Measurements from ENCODE around the gene PICALM. TPM values are rescaled to one million over a fixed set of nuclear protein-coding genes. Genes with fewer than 3 reads are reported as not detected.
A peak's percentile ranks its signal among the peaks of the same experiment; 100 is the strongest.

PICALM gene
- total and polyA plus RNA-seq, 4 donors = 56.8 to 454 (median 152) TPM

DNA sequence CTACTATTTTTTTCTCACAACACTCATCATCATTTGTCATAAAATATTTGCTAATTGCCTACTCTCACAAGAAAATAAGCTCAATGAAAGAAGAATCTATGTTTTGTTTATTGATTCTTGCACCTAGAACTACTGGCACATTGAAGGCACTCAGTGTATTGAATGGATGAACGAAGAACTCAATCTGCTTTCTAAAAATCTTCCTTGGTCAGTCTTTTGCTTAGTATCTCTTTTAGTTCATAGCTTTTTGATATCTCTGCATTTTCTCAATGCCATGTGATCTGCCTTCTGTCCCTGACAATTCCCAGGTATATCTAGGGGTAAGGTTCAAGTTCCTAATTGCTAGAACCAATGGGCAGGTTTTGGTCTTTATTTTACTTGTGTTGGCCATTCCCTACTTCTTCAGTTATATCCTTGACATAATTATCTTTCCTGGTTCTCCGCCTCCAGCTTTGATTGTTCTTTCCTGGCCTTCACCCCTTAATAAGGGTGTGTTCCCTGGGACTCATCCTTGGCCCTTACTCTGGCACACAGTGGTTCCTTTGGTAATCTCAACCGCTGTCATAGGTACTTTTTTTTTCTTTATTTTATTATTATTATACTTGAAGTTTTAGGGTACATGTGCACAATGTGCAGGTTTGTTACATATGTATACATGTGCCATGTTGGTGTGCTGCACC is 117.3 kb downstream of the PICALM start:
- Histone ChIP-seq H3K4me3 (no peak overlapping the region), H3K4me1 (ENCODE audit: control insufficient read depth in 5 of 5, insufficient read depth in 5 of 5, low read length in 5 of 5) (peaks cover 0 to 17% (median 10%) of the 10 kb centered on the region in 5 donors), H3K27me3 (ENCODE audit: control insufficient read depth in 3 of 3, insufficient read depth in 3 of 3, low read length in 2 of 3) (no peaks in the 10 kb centered on the region), H3K36me3 (ENCODE audit: control insufficient read depth in 4 of 4, insufficient read depth in 4 of 4, low read length in 4 of 4) (peaks cover 6 to 24% (median 15%) of the 10 kb centered on the region in 4 donors), H3K27ac (ENCODE audit: low read depth in 1 of 2, low read length in 1 of 2) (no peak overlapping the region), H3K9ac (ENCODE audit: insufficient read depth in 1 of 2, low read length in 2 of 2) (no peak overlapping the region), H3K9me3 (ENCODE audit: control insufficient read depth in 4 of 4, insufficient read depth in 3 of 4, low read length in 3 of 4) (no peaks in the 10 kb centered on the region)
- TF ChIP-seq, protein P1, sequence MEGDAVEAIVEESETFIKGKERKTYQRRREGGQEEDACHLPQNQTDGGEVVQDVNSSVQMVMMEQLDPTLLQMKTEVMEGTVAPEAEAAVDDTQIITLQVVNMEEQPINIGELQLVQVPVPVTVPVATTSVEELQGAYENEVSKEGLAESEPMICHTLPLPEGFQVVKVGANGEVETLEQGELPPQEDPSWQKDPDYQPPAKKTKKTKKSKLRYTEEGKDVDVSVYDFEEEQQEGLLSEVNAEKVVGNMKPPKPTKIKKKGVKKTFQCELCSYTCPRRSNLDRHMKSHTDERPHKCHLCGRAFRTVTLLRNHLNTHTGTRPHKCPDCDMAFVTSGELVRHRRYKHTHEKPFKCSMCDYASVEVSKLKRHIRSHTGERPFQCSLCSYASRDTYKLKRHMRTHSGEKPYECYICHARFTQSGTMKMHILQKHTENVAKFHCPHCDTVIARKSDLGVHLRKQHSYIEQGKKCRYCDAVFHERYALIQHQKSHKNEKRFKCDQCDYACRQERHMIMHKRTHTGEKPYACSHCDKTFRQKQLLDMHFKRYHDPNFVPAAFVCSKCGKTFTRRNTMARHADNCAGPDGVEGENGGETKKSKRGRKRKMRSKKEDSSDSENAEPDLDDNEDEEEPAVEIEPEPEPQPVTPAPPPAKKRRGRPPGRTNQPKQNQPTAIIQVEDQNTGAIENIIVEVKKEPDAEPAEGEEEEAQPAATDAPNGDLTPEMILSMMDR (IDR thresholded peaks at IDR 0.05; ENCODE audit: control extremely low read depth, extremely low read depth) = no peak
- 96 to 99% methylated on average over 3 of the region's 3 CpGs for WGBS, 2 donors
- ATAC-seq (ENCODE audit: insufficient read depth, low FRiP score) = no peak
- DNase-seq = no peak

GRCh38 chr11:85951049-85951405 is 117.9 kb downstream of the PICALM start:
- ATAC-seq (ENCODE audit: insufficient read depth, low FRiP score) (no peak), DNase-seq (no peak)
- H3K4me3 ChIP-seq = no peak overlapping the region
- no peaks in the 10 kb centered on the region for H3K27me3 ChIP-seq (ENCODE audit: control insufficient read depth in 3 of 3, insufficient read depth in 3 of 3, low read length in 2 of 3)
- peaks cover 0 to 17% (median 11%) of the 10 kb centered on the region in 5 donors for H3K4me1 ChIP-seq (ENCODE audit: control insufficient read depth in 5 of 5, insufficient read depth in 5 of 5, low read length in 5 of 5)
- 95 to 97% methylated on average over 4 of the region's 4 CpGs for WGBS, 2 donors
- peaks cover 4 to 21% (median 10%) of the 10 kb centered on the region in 4 donors for H3K36me3 ChIP-seq (ENCODE audit: control insufficient read depth in 4 of 4, insufficient read depth in 4 of 4, low read length in 4 of 4)
- no peaks in the 10 kb centered on the region for H3K9me3 ChIP-seq (ENCODE audit: control insufficient read depth in 4 of 4, insufficient read depth in 3 of 4, low read length in 3 of 4)
- no peak overlapping the region for H3K9ac ChIP-seq (ENCODE audit: insufficient read depth in 1 of 2, low read length in 2 of 2)
- H3K27ac ChIP-seq (ENCODE audit: low read depth in 1 of 2, low read length in 1 of 2) = peak overlapping the region in 1 of 2 donors; percentile 19
- TF ChIP-seq, protein P1 (IDR thresholded peaks at IDR 0.05; ENCODE audit: control extremely low read depth, extremely low read depth) = no peak

DNA sequence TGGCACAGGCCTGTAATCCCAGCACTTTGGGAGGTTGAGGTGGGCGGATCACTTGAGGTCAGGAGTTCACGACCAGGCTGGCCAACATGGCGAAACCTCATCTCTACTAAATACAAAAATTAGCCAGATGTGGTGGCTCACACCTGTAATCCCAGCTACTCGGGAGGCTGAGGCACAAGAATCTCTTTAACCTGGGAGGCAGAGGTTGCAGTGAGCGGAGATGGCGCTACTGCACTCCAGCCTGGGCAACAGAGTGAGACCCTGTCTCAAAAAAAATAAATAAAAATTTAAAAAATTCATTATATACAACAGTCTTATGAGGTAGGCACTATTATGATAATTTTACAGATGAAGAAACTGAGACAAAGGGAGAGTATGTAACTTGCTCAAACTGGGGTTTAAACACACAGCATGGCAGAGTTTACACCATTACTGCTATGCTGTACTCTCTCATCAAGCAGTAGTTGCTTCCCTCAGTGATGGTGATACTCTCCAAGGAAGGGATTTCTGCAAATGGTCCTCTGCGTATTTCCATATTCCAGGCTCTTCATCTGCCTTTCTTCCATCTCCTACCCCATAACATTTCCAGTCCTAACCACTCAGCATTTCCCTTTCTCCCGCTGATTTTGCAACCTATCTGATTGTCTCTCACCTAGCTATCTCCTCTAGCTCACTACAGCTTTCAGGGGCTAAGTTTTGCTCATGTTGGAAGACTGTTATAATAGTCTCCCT is 118.4 kb downstream of the PICALM start:
- ATAC-seq (ENCODE audit: insufficient read depth, low FRiP score) = no peak
- WGBS, 2 donors = 95 to 99% methylated on average over 8 of the region's 8 CpGs
- TF ChIP-seq, protein P1 (IDR thresholded peaks at IDR 0.05; ENCODE audit: control extremely low read depth, extremely low read depth) = no peak

More for the DNA sequence above, 118.4 kb downstream of the PICALM start:
- Histone ChIP-seq H3K4me3 (no peak overlapping the region), H3K27ac (ENCODE audit: low read depth in 1 of 2, low read length in 1 of 2) (no peak overlapping the region), H3K9ac (ENCODE audit: insufficient read depth in 1 of 2, low read length in 2 of 2) (no peak overlapping the region), H3K4me1 (ENCODE audit: control insufficient read depth in 5 of 5, insufficient read depth in 5 of 5, low read length in 5 of 5) (peaks cover 0 to 17% (median 8%) of the 10 kb centered on the region in 5 donors), H3K36me3 (ENCODE audit: control insufficient read depth in 4 of 4, insufficient read depth in 4 of 4, low read length in 4 of 4) (peaks cover 2 to 18% (median 7%) of the 10 kb centered on the region in 4 donors), H3K9me3 (ENCODE audit: control insufficient read depth in 4 of 4, insufficient read depth in 3 of 4, low read length in 3 of 4) (no peaks in the 10 kb centered on the region), H3K27me3 (ENCODE audit: control insufficient read depth in 3 of 3, insufficient read depth in 3 of 3, low read length in 2 of 3) (no peaks in the 10 kb centered on the region)
- no peak for DNase-seq

All from lung (tissue), 12 donors.